NCI-H146 treated with DMSO at 0.1 percent for 48 hours (cell line): ENCODE measurements around the gene SLC23A3.
A peak's percentile ranks its signal among the peaks of the same experiment; 100 is the strongest.

Experiments used
- DNase-seq: peaks from one replicate; lab custom pipeline; 2025; ENCODE audit not compliant: unreplicated experiment; lab: John Stamatoyannopoulos, UW

The SLC23A3 gene

GRCh38 chr2:219176818-219177551 is 7.2 kb upstream of the SLC23A3 start, which contains the start of gene CNPPD1:
Gene CNPPD1 (minus strand): TSS chr2:219176925. CDS start chr2:219176828, 97 bp downstream.
- DNase-seq = peak; percentile 64

- no peak for DNase-seq
These were observed 6.3 kb upstream of the SLC23A3 start for GRCh38 chr2:219175928-219176817.

- no peak for DNase-seq
These were observed 5.7 kb upstream of the SLC23A3 start for GRCh38 chr2:219175486-219175885.

GRCh38 chr2:219174801-219175200 is 5.0 kb upstream of the SLC23A3 start:
- no peak for DNase-seq

GRCh38 chr2:219174146-219174545 is 4.3 kb upstream of the SLC23A3 start:
- no peak for DNase-seq

GRCh38 chr2:219173176-219173575 is 3.3 kb upstream of the SLC23A3 start:
- no peak for DNase-seq

- DNase-seq = no peak
These were observed 2.7 kb upstream of the SLC23A3 start for GRCh38 chr2:219172231-219173154.

- DNase-seq = no peak
These were observed 1.4 kb upstream of the SLC23A3 start for GRCh38 chr2:219171231-219171651.

- no peak for DNase-seq
These were observed 897 bp downstream of the SLC23A3 start for GRCh38 chr2:219168932-219169331.

GRCh38 chr2:219168526-219168925 is 1.3 kb downstream of the SLC23A3 start:
- DNase-seq = no peak

- DNase-seq = no peak
These were observed 1.8 kb downstream of the SLC23A3 start for GRCh38 chr2:219167997-219168396.

- no peak for DNase-seq
These were observed 4.5 kb downstream of the SLC23A3 start for GRCh38 chr2:219165058-219165911.

GRCh38 chr2:219163156-219163555 is 6.7 kb downstream of the SLC23A3 start:
- no peak for DNase-seq

GRCh38 chr2:219161097-219161496 is 8.7 kb downstream of the SLC23A3 start:
- DNase-seq = no peak

- DNase-seq = peak; percentile 44
These were observed 9.4 kb downstream of the SLC23A3 start, which contains the start of gene NHEJ1 for GRCh38 chr2:219160186-219161017. Gene NHEJ1 (minus strand): TSS chr2:219160815. CDS start chr2:219158362, 2,453 bp downstream.

- DNase-seq = no peak
These were observed 10.1 kb downstream of the SLC23A3 start for GRCh38 chr2:219159771-219160185.

- no peak for DNase-seq
These were observed 11.2 kb downstream of the SLC23A3 start for GRCh38 chr2:219158586-219158985.

GRCh38 chr2:219158025-219158424 is 11.8 kb downstream of the SLC23A3 start:
- DNase-seq = no peak

- DNase-seq = no peak
These were observed 12.4 kb downstream of the SLC23A3 start for GRCh38 chr2:219157396-219157795.
